SK-N-SH (cell line): ENCODE results near the gene SAXO2. TPM values are rescaled to one million over a fixed set of nuclear protein-coding genes. Genes with fewer than 3 reads are reported as not detected.

ENCODE experiments used
- CTCF ChIA-PET: fragments of 300-600, 350-600 bp; formaldehyde crosslinking; extraction: SDS; loops from one replicate; lab custom pipeline; 2021; lab: Yijun Ruan, JAX
- POLR2A ChIA-PET: fragments of 350-600 bp; sonication (Branson Sonifier 250); formaldehyde crosslinking; extraction: SDS; loops from one replicate; lab custom pipeline; 2020; ENCODE audit warnings: antibody characterized with exemption, inconsistent platforms; lab: Yijun Ruan, JAX
- DNase-seq: peaks from one replicate; pipeline ENCODE4 v3.0.0; 2012
- H2AFZ ChIP-seq: fragments of 200-600 bp; sonication (generic); 2 replicates; pipeline ENCODE4 v1.8.1; 2016; ENCODE audit warnings: antibody characterized with exemption, mild to moderate bottlenecking, low read depth
- H3F3A ChIP-seq: fragments of 200-600 bp; sonication (generic); replicated peaks from 2 replicates; pipeline ENCODE3; 2016; ENCODE audit warnings: antibody characterized with exemption, mild to moderate bottlenecking; ENCODE audit not compliant: insufficient read depth
- H3K27ac ChIP-seq, 2 experiments: fragments of 200-500 bp in 1 of 2; fragments of 200-600 bp in 1 of 2; sonication (Bioruptor generic) in 1 of 2; sonication (generic), shearing (Covaris generic) in 1 of 2; 2 replicates each; pipeline versions ENCODE4 v1.5.1 to v1.6.1; 2014 to 2016; ENCODE audit warnings: low read depth in 2 of 2, inconsistent platforms in 1 of 2, low read length in 1 of 2, mild to moderate bottlenecking in 1 of 2, mixed read lengths in 1 of 2
- H3K27me3 ChIP-seq: fragments of 200-600 bp; sonication (generic), shearing (Covaris generic); 2 replicates; pipeline ENCODE4 v1.6.1; 2016; ENCODE audit warnings: mixed run types; ENCODE audit not compliant: insufficient read depth
- H3K36me3 ChIP-seq, 2 experiments: fragments of 200-500 bp in 1 of 2; fragments of 200-600 bp in 1 of 2; sonication (Bioruptor generic) in 1 of 2; sonication (generic) in 1 of 2; replicated peaks in 1 of 2; 2 replicates each; pipeline versions ENCODE3 to v1.5.1; 2014 to 2016; ENCODE audit warnings: low read length in 1 of 2, mild to moderate bottlenecking in 1 of 2; ENCODE audit not compliant: insufficient read depth in 2 of 2, control insufficient read depth in 1 of 2
- H3K4me1 ChIP-seq, 2 experiments: fragments of 200-500 bp in 1 of 2; fragments of 200-600 bp in 1 of 2; sonication (Bioruptor generic) in 1 of 2; sonication (generic), shearing (Covaris generic) in 1 of 2; 2 replicates each; pipeline versions ENCODE4 v1.5.1 to v1.6.1; 2014 to 2016; ENCODE audit warnings: low read depth in 1 of 2, low read length in 1 of 2, mixed run types in 1 of 2; ENCODE audit not compliant: insufficient read depth in 2 of 2, control insufficient read depth in 1 of 2
- H3K4me2 ChIP-seq: fragments of 200-600 bp; sonication (generic), shearing (Covaris generic); 2 replicates; pipeline ENCODE4 v1.6.1; 2017; ENCODE audit warnings: mixed run types
- H3K4me3 ChIP-seq, 2 experiments: fragments of 200-500 bp in 1 of 2; fragments of 200-600 bp in 1 of 2; sonication (Bioruptor generic) in 1 of 2; sonication (generic), shearing (Covaris generic) in 1 of 2; 2 replicates each; pipeline versions ENCODE4 v1.5.1 to v1.8.1; 2014 to 2016; ENCODE audit warnings: low read depth in 2 of 2, inconsistent platforms in 1 of 2, low read length in 1 of 2, mild to moderate bottlenecking in 1 of 2, mixed read lengths in 1 of 2, moderate library complexity in 1 of 2
- H3K79me2 ChIP-seq: fragments of 200-600 bp; sonication (generic); 2 replicates; pipeline ENCODE4 v1.8.1; 2017; ENCODE audit warnings: mild to moderate bottlenecking; ENCODE audit not compliant: insufficient read depth
- H3K9ac ChIP-seq: fragments of 200-600 bp; sonication (generic); 2 replicates; pipeline ENCODE4 v1.6.1; 2017; ENCODE audit warnings: mixed run types
- H3K9me2 ChIP-seq: fragments of 200-600 bp; sonication (generic); 2 replicates; pipeline ENCODE4 v1.6.1; 2017; ENCODE audit warnings: mixed run types
- H3K9me3 ChIP-seq: fragments of 200-600 bp; sonication (generic); 2 replicates; pipeline ENCODE4 v1.6.1; 2017; ENCODE audit warnings: mixed run types, mild to moderate bottlenecking, moderate library complexity
- H4K20me1 ChIP-seq: fragments of 200-600 bp; sonication (generic); 2 replicates; pipeline ENCODE4 v1.6.1; 2017; ENCODE audit warnings: mild to moderate bottlenecking, mixed run types; ENCODE audit not compliant: insufficient read depth
- CTCF ChIP-seq: fragments of 200-600 bp; sonication (generic); IDR thresholded peaks from 2 replicates; pipeline ENCODE4 v1.6.1; 2017; ENCODE audit warnings: antibody characterized with exemption, mild to moderate bottlenecking, moderate library complexity
- EZH2phosphoT487 ChIP-seq: fragments of 200-600 bp; sonication (generic); IDR thresholded peaks from 2 replicates; pipeline ENCODE4 v1.6.1; 2017; ENCODE audit warnings: low read depth, mixed run types, mild to moderate bottlenecking, antibody characterized with exemption, moderate library complexity, borderline replicate concordance
- FOXJ3 ChIP-seq: sonication (generic); formaldehyde crosslinking; IDR thresholded peaks from 2 replicates; pipeline ENCODE4 v1.5.1; 2020; ENCODE audit warnings: mild to moderate bottlenecking, missing genetic modification reagents
- MEF2A ChIP-seq: IDR thresholded peaks from 2 replicates; pipeline ENCODE4 v1.4.0; 2012; ENCODE audit warnings: low read depth, borderline replicate concordance
- NFIC ChIP-seq: IDR thresholded peaks from 2 replicates; pipeline ENCODE4 v1.4.0; 2012; ENCODE audit warnings: borderline replicate concordance
- PBX3 ChIP-seq: IDR thresholded peaks from 2 replicates; pipeline ENCODE4; 2012
- POLR2AphosphoS5 ChIP-seq: IDR thresholded peaks from 2 replicates; pipeline ENCODE4 v1.6.1; 2012; ENCODE audit warnings: low read depth, low read length
- RCOR1 ChIP-seq: fragments of 150-350 bp; IDR thresholded peaks from 2 replicates; pipeline ENCODE4 v1.6.1; 2017; ENCODE audit warnings: antibody characterized with exemption, low read length
- RFX5 ChIP-seq: IDR thresholded peaks from 2 replicates; pipeline ENCODE4 v1.6.1; 2012; ENCODE audit warnings: mild to moderate bottlenecking, improper control_type of control experiment, low read length
- SMC3 ChIP-seq: IDR thresholded peaks from 2 replicates; pipeline ENCODE4 v1.6.1; 2012; ENCODE audit warnings: low read depth, low read length, improper control_type of control experiment
- TCF12 ChIP-seq: IDR thresholded peaks from 2 replicates; pipeline ENCODE4 v1.4.0; 2012
- YY1 ChIP-seq: IDR thresholded peaks from 2 replicates; pipeline ENCODE4 v1.4.0; 2012; ENCODE audit warnings: low read depth, mild to moderate bottlenecking
- WGBS: methylation state at CpG from one replicate; pipeline ENCODE4 v1.1.6; 2017; ENCODE audit warnings: low lambda C conversion rate; 5-methylcytosine and 5-hydroxymethylcytosine counted together
- polyA plus RNA-seq, 3 experiments: library from polyadenylated mRNA; depleted of rRNA; stranded (reverse); fragments of >200 nt; gene quantifications; 2 replicates each; pipeline ENCODE4 v1.2.3, GENCODE V29; 2012
- TF ChIP-seq, protein P1 (sequence below): IDR thresholded peaks from 2 replicates; pipeline ENCODE4 v1.4.0; 2012; ENCODE audit warnings: low read depth, borderline replicate concordance
- TF ChIP-seq, protein P2 (sequence below): IDR thresholded peaks from 2 replicates; pipeline ENCODE4 v1.6.1; 2012; ENCODE audit warnings: mild to moderate bottlenecking, low read depth, low read length, moderate library complexity
- TF ChIP-seq, protein P3 (sequence below): fragments of 150-350 bp; IDR thresholded peaks from 2 replicates; pipeline ENCODE4 v1.6.1; 2017; ENCODE audit warnings: antibody characterized with exemption, low read length, low read depth, borderline replicate concordance
- TF ChIP-seq, protein P4 (sequence below): fragments of 150-350 bp; IDR thresholded peaks from 2 replicates; pipeline ENCODE4 v1.6.1; 2016; ENCODE audit warnings: mild to moderate bottlenecking, low read depth, low read length

SAXO2 gene
- polyA plus RNA-seq, 1 of the 3 experiments (the other 2 are of a cell fraction) = 2.8 TPM

DNA sequence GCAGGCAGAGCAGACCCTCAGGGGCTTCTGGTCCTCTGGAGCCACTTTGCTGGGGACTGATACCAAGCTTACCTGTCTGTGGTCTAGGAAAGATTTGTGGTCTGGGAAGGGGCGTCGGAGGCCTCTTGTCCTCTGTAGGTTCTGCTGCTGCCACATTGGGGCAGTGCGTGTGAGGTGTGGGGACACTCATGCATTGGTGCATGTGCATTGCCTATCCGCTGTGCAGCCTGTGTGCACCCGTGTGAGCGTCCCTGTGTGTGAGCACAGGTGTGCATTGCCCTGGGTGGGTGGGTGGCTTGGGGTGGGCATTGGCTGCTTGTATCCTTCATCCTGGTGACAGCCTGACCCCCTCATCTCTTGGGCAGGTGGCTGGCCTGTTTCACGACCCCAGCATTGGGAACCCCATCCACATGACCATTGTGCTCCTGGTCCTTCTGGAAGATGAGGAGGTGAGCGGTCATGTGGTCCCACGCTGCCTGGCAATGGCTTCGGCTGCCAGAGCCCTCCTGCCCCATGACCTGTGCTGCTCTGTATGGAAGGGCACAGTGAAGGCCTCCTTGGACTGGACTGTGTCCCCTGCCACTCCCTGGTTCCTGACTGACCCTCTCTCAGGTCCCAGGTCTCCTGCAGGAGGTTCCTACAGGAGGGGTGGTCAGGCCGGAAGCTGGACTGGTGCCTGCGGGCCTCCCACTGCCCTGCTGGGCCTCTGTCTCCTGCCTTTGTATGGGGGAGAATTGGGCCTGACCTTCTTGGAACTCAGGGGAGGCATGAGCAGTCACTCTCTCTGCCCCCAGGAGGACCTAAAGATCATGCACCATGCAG is 41.5 kb downstream of the SAXO2 start:
- Histone ChIP-seq H3K27ac (no peak overlapping the region), H3K27me3 (no peaks in the 10 kb centered on the region; the same call in 1 of the 2 replicates), H2AFZ (no peak overlapping the region), H3K9me2 (no peaks in the 10 kb centered on the region), H3K79me2 (no peaks in the 10 kb centered on the region), H3F3A (no peaks in the 10 kb centered on the region), H4K20me1 (no peaks in the 10 kb centered on the region), H3K4me1 (peaks cover 0 to 17% of the 10 kb centered on the region in 2 experiments; a peak in 1 of 4 replicates), H3K36me3 (no peaks in the 10 kb centered on the region), H3K4me2 (no peak overlapping the region), H3K4me3 (no peak overlapping the region), H3K9ac (no peak overlapping the region), H3K9me3 (no peaks in the 10 kb centered on the region)
- ChIA-PET CTCF (no interaction called here), POLR2A (no interaction called here)
- TF ChIP-seq YY1 = no peak
- no peak for TF ChIP-seq NFIC
- no peak for TF ChIP-seq PBX3
- no peak for TF ChIP-seq POLR2AphosphoS5
- TF ChIP-seq FOXJ3 (CRISPR knock-in tag) = no peak
- TF ChIP-seq MEF2A = no peak
- no peak for TF ChIP-seq EZH2phosphoT487
- no peak for TF ChIP-seq RCOR1
- no peak for TF ChIP-seq RFX5
- DNase-seq = no peak
- WGBS = 73% methylated on average over 4 of the region's 12 CpGs

DNA sequence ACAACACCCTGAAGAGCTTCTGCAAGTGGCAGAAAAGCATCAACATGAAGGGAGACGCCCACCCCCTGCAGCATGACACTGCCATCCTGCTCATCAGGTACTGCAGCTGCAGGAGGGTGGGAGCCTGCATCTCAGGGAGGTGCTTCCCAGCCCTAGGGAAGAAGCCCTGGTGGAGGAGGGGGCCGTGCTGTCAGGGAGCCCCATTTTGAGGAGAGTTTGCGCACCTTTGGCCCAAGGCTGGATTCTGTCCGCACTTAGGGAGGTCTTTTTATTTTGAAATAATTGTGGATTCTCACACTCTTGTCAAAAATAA is 42.1 kb downstream of the SAXO2 start:
- no peak overlapping the region for H3K9ac ChIP-seq
- no peak overlapping the region for H3K4me2 ChIP-seq
- H4K20me1 ChIP-seq = no peaks in the 10 kb centered on the region
- H3K27me3 ChIP-seq = no peaks in the 10 kb centered on the region; the same call in 1 of the 2 replicates
- DNase-seq = no peak
- H3K9me2 ChIP-seq = no peaks in the 10 kb centered on the region
- CTCF ChIA-PET = interaction anchor here (1.1 kb wide), 1 partner anchor 11 kb away, joined by 4 read pairs; no protein-coding TSS in a partner anchor
- no peak overlapping the region for H3K4me3 ChIP-seq
- POLR2A ChIA-PET = no interaction called here
- H3K4me1 ChIP-seq = peaks cover 0 to 15% of the 10 kb centered on the region in 2 experiments; a peak in 1 of 4 replicates
- no peaks in the 10 kb centered on the region for H3K79me2 ChIP-seq
- no peaks in the 10 kb centered on the region for H3F3A ChIP-seq
- no peaks in the 10 kb centered on the region for H3K36me3 ChIP-seq
- no peak overlapping the region for H3K27ac ChIP-seq
- no peaks in the 10 kb centered on the region for H3K9me3 ChIP-seq
- 51% methylated on average over 4 of the region's 4 CpGs for whole genome bisulfite sequencing
- H2AFZ ChIP-seq = no peak overlapping the region
- TF ChIP-seq TCF12 (no peak), SMC3 (no peak), CTCF (no peak), FOXJ3 (CRISPR knock-in tag) (no peak)
- TF ChIP-seq, protein P1, sequence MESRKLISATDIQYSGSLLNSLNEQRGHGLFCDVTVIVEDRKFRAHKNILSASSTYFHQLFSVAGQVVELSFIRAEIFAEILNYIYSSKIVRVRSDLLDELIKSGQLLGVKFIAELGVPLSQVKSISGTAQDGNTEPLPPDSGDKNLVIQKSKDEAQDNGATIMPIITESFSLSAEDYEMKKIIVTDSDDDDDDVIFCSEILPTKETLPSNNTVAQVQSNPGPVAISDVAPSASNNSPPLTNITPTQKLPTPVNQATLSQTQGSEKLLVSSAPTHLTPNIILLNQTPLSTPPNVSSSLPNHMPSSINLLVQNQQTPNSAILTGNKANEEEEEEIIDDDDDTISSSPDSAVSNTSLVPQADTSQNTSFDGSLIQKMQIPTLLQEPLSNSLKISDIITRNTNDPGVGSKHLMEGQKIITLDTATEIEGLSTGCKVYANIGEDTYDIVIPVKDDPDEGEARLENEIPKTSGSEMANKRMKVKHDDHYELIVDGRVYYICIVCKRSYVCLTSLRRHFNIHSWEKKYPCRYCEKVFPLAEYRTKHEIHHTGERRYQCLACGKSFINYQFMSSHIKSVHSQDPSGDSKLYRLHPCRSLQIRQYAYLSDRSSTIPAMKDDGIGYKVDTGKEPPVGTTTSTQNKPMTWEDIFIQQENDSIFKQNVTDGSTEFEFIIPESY = no peak
- TF ChIP-seq, protein P2, sequence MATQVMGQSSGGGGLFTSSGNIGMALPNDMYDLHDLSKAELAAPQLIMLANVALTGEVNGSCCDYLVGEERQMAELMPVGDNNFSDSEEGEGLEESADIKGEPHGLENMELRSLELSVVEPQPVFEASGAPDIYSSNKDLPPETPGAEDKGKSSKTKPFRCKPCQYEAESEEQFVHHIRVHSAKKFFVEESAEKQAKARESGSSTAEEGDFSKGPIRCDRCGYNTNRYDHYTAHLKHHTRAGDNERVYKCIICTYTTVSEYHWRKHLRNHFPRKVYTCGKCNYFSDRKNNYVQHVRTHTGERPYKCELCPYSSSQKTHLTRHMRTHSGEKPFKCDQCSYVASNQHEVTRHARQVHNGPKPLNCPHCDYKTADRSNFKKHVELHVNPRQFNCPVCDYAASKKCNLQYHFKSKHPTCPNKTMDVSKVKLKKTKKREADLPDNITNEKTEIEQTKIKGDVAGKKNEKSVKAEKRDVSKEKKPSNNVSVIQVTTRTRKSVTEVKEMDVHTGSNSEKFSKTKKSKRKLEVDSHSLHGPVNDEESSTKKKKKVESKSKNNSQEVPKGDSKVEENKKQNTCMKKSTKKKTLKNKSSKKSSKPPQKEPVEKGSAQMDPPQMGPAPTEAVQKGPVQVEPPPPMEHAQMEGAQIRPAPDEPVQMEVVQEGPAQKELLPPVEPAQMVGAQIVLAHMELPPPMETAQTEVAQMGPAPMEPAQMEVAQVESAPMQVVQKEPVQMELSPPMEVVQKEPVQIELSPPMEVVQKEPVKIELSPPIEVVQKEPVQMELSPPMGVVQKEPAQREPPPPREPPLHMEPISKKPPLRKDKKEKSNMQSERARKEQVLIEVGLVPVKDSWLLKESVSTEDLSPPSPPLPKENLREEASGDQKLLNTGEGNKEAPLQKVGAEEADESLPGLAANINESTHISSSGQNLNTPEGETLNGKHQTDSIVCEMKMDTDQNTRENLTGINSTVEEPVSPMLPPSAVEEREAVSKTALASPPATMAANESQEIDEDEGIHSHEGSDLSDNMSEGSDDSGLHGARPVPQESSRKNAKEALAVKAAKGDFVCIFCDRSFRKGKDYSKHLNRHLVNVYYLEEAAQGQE = no peak
- TF ChIP-seq, protein P3, sequence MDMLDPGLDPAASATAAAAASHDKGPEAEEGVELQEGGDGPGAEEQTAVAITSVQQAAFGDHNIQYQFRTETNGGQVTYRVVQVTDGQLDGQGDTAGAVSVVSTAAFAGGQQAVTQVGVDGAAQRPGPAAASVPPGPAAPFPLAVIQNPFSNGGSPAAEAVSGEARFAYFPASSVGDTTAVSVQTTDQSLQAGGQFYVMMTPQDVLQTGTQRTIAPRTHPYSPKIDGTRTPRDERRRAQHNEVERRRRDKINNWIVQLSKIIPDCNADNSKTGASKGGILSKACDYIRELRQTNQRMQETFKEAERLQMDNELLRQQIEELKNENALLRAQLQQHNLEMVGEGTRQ = no peak
- TF ChIP-seq, protein P4, sequence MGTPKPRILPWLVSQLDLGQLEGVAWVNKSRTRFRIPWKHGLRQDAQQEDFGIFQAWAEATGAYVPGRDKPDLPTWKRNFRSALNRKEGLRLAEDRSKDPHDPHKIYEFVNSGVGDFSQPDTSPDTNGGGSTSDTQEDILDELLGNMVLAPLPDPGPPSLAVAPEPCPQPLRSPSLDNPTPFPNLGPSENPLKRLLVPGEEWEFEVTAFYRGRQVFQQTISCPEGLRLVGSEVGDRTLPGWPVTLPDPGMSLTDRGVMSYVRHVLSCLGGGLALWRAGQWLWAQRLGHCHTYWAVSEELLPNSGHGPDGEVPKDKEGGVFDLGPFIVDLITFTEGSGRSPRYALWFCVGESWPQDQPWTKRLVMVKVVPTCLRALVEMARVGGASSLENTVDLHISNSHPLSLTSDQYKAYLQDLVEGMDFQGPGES = no peak
